Urothelium cell line (cell line): ENCODE measurements around the gene DNMT3A.

Experiments used
- DNase-seq: peaks from one replicate; pipeline ENCODE4 v3.0.0; 2011; ENCODE audit warnings: low spot score, mixed read lengths
- FAIRE-seq: peaks from 2 replicates; lab custom pipeline; 2011; peaks lifted over from hg19 to GRCh38; lab: Jason Lieb, UNC

Gene DNMT3A

GRCh38 chr2:25373269-25373981 is 31.7 kb upstream of the DNMT3A start:
- FAIRE-seq (no peak), DNase-seq (no peak)

GRCh38 chr2:25372405-25373268 is 30.9 kb upstream of the DNMT3A start:
- FAIRE-seq (no peak), DNase-seq (no peak)

- FAIRE-seq (no peak), DNase-seq (no peak)
Observed at GRCh38 chr2:25371253-25372241, 29.8 kb upstream of the DNMT3A start.

- no peak for FAIRE-seq
Observed at GRCh38 chr2:25369876-25370275, 28.2 kb upstream of the DNMT3A start.

DNA sequence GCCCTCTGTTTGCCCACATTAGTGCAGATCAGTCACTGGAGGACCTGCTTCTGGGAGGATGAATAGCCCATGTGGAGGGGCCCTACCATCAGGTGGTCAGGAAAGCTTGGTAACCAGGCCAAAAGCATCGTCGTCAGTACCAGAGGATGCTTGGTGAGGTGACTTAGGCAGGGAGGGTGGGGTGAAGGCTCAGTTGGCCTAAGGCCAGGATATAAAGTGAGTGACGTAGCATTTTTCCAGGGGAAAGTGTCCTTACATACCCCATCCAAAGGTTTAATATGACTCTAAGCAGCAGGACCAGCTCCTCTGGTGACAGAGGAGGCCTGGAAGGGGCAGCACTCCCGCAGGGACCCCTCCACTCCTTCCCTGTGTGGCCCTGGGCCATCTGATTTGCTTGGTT is 27.7 kb upstream of the DNMT3A start:
- FAIRE-seq = no peak

More at GRCh38 chr2:25369876-25370275, 28.2 kb upstream of the DNMT3A start:
- no peak for DNase-seq

GRCh38 chr2:25368660-25369059 is 26.9 kb upstream of the DNMT3A start:
- FAIRE-seq = no peak

More for the DNA sequence above, 27.7 kb upstream of the DNMT3A start:
- DNase-seq = no peak

GRCh38 chr2:25367296-25367695 is 25.6 kb upstream of the DNMT3A start:
- no peak for FAIRE-seq

More at GRCh38 chr2:25368660-25369059, 26.9 kb upstream of the DNMT3A start:
- DNase-seq = no peak

GRCh38 chr2:25366629-25367028 is 24.9 kb upstream of the DNMT3A start:
- FAIRE-seq (no peak), DNase-seq (no peak)

More at GRCh38 chr2:25367296-25367695, 25.6 kb upstream of the DNMT3A start:
- DNase-seq = no peak

DNA sequence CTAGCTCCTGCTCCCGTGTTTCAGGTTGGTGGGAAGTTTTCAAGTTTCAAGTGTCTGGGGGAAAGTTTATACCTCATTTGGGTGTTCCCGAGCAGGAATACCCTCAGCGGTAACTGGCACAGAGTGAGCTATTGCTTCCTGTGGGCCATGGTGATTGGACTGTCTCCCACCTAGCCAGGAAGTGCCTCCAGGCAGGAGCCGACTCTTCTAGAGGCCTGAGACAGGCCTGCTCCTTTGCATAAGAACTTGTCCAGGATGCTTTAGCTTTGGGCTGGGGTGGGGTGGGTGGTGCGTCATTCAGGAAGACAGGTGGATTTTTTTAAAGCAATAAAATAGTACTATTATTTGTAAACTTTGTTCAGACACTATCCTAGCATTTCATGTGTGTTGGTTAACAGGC is 23.5 kb upstream of the DNMT3A start:
- FAIRE-seq (no peak), DNase-seq (no peak)

DNA sequence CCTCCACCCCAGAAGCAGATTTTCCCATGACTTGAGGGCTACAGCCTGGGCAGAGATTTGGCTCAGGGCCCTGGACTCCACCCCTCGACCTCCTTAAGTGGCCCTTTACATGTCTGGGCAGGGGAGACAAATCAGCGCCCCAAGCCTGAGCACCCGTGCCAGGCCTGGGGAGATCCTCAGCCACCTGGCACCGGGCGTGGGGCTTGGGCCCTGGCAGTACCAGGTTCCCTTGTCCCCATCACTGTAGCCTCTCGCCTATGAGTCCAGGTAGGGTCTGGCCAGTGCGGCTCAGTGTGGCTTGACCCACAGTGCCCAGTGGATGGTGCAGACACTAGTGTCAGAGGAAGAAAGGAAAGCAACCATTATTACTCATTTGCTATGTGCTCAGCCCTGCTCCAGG is 22.0 kb upstream of the DNMT3A start:
- no peak for FAIRE-seq
- DNase-seq = no peak

DNA sequence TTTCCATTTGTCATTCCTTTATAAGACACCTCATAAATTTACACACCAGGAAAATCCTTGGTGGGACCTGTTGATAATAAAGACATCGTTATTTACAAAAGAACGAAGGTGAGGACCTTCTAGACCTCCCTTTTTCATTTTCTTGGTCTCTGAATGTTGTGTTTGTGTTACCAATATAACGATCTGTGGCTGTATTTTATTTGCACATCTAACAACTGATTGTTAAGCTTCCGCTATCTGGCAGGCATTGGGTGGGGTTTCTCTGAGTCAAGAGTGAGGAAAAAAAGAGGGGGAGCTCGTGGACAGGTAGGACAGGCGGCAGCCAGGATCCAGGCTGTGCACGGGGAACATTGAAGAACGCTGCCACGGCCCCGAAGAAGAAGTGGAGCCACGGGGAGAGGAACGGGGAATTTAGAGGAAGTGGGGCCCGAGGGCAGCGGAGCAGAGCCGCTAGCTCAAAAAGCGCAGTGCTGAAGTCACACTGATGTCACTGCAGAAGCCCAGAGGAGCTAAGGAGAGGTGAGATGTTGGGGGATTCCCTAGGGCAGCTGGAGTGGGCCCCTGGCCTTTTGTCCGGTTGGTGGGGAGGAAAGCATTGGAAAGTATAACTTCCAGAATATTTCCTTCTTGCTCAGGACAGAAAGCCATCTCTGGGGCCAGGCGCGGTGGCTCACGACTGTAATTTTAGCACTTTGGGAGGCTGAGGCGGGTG is 20.9 kb upstream of the DNMT3A start:
- DNase-seq (no peak), FAIRE-seq (no peak)

DNA sequence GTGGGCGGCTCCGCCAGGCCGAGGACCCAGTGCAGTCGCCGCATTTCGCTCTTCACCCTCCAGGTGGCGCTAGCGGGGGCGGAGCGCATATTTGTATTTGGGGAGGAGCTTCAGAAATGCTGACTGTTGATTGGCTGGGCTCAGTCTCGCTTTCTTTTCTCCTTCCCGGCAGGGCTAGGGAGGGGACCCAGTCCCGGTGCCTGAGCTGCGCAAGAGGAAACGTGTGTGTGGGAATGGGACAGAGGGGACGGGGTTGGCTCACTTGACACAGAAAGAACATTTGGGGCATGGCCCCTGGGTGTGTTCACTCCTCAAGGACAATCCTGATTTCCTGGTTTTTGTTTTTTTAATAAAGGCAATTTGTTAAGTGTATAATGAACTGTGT is 20.3 kb upstream of the DNMT3A start:
- DNase-seq = peak; percentile 95
- peak; percentile 80 for FAIRE-seq

DNA sequence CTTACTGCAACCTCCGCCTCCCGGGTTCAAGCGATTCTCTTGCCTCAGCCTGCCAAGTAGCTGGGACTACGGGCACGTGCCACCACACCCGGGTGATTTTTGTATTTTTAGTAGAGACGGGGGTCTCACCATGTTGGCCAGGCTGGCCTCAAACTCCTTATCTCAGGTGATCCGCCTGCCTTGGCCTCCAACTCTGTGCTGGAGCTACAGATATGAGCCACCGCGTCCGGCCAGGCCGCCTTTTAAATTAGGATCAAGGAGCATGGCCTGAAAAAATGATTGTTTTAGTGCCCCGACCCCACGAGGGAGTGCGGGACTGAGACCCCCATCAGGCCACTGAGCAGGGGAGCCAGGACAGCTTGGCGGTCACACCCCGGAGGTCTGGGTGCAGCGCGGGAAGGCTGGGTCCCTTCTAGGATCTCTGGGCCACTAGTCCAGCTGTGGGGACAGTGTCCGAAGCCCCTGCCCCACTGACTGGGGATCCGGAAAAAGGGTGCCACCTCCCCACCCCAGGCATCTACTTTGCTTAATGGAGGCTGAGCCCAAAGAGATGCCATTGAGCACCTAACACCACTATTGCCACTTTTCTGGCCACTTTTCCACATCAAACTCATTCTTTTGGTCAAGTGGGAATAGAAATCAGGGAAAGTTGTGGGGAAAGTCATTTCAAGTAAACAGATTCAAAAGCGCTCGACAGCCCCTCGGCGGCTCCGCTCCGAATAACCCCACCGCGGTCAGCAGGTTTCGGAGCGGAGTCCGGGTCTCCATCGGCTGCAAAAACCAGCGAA is 19.7 kb upstream of the DNMT3A start:
- no peak for FAIRE-seq
- DNase-seq = no peak

DNA sequence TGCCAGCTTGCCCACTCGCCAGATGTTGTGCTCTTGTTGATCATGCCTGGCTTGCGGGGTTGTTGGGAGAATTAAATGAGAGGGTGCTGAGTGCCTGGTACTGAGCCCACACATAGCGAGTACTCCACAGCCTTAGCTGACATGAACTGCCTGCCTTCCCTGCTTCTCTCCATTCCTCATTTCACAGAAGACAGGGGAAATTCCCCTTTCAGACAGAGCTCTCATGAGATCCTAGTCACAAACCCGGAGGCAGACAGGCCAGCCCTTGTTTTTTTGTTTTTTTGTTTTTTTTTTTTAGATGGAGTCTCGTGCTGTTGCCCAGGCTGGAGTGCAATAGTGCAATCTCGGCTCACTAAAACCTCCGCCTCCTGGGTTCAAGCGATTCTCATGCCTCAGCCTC is 17.1 kb upstream of the DNMT3A start:
- FAIRE-seq = no peak
- no peak for DNase-seq

- DNase-seq = no peak
- no peak for FAIRE-seq
Observed at GRCh38 chr2:25358249-25358815, 16.6 kb upstream of the DNMT3A start.

- DNase-seq (no peak), FAIRE-seq (no peak)
Observed at GRCh38 chr2:25356088-25356487, 14.4 kb upstream of the DNMT3A start.

GRCh38 chr2:25355270-25355669 is 13.5 kb upstream of the DNMT3A start:
- FAIRE-seq (peak; percentile 42), DNase-seq (no peak)

- no peak for DNase-seq
Observed at GRCh38 chr2:25354116-25354515, 12.4 kb upstream of the DNMT3A start.

GRCh38 chr2:25349397-25349796 is 7.7 kb upstream of the DNMT3A start:
- peak; percentile 50 for FAIRE-seq
- peak; percentile 65 for DNase-seq

More at GRCh38 chr2:25354116-25354515, 12.4 kb upstream of the DNMT3A start:
- FAIRE-seq = no peak
